ENCODE data around the gene RAP1GDS1. TPM values are rescaled to one million over a fixed set of nuclear protein-coding genes. Genes with fewer than 3 reads are reported as not detected.
"Not testable (repeated sequence)": the region's sequence is repeated elsewhere in the genome, so short reads cannot be mapped to it uniquely, and the experiment has no call there.

Gene RAP1GDS1
- total RNA-seq, 2 donors from 2014 or later: 16.7 to 34.6 TPM

DNA sequence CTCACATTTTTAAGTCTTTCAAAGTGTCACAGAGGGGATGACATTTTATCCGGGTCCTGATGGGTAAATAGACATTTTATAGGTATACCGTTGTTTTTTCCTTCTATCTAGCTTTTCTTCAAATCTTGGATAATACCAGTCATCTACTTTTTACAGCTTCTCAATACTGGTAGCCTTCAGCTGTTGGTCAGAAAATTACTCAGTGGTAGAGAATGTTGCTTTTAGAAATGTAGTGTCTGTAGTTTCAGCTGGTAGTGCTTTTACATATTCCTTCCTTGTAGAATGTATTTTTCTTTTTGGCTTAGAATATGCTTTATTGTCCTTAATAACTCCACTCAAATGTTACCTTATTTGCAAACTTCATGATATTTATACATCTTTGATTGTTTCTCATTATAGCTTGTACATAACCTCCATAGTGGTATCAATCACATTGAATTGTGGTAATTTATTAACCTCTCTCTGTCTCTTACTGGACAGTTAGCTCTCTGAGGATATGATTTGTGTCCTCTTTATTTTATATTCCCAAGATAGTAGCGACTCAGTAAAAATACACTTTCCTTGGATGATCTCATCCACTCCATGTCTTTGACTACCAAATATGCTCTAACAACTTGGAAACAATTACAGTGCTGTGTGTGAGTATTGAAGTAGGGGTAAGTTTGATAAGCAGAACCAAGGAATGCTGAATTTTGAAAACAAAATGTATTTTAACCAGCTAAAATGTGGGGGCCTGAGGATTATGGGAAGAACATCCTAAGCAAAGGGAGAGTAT lies 53.8 kb downstream of the RAP1GDS1 start:
- no peak overlapping the region for H3K4me3 ChIP-seq
- H3K4me1 ChIP-seq (ENCODE audit: control insufficient read depth in 1 of 2, low read depth in 2 of 2): no peaks in the 10 kb centered on the region
- DNase-seq (ENCODE audit: low spot score) (no peak), ATAC-seq (ENCODE audit: insufficient number of reproducible peaks, low FRiP score, low read depth) (no peak)
- no peaks in the 10 kb centered on the region for H3K36me3 ChIP-seq
- no peak overlapping the region for H3K27ac ChIP-seq
- TF ChIP-seq, protein P1, sequence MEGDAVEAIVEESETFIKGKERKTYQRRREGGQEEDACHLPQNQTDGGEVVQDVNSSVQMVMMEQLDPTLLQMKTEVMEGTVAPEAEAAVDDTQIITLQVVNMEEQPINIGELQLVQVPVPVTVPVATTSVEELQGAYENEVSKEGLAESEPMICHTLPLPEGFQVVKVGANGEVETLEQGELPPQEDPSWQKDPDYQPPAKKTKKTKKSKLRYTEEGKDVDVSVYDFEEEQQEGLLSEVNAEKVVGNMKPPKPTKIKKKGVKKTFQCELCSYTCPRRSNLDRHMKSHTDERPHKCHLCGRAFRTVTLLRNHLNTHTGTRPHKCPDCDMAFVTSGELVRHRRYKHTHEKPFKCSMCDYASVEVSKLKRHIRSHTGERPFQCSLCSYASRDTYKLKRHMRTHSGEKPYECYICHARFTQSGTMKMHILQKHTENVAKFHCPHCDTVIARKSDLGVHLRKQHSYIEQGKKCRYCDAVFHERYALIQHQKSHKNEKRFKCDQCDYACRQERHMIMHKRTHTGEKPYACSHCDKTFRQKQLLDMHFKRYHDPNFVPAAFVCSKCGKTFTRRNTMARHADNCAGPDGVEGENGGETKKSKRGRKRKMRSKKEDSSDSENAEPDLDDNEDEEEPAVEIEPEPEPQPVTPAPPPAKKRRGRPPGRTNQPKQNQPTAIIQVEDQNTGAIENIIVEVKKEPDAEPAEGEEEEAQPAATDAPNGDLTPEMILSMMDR (IDR thresholded peaks at IDR 0.05): no peak
- H3K27me3 ChIP-seq (replicated peaks; ENCODE audit: insufficient read depth): no peaks in the 10 kb centered on the region
- no peaks in the 10 kb centered on the region for H3K9me3 ChIP-seq

DNA sequence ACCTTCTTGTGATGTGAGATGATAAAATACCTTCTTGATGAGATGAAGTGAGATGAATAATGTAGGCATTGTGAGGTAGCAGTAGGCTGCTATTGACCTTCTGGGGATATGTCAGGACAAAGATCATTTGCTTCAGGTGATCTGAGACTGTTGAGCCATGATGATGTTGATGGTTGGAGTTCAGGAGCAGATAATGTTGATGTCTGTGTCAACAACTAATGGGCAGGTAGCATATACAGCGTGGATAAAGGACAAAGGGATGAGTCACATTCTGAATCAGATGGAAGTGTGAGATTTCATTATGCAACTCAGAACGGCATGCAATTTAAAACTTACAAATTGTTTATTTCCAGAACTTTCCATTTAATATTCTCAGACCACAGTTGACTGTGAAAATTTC lies 57.3 kb downstream of the RAP1GDS1 start:
- no peak overlapping the region for H3K27ac ChIP-seq
- ATAC-seq (ENCODE audit: insufficient number of reproducible peaks, low FRiP score, low read depth): no peak
- H3K27me3 ChIP-seq (replicated peaks; ENCODE audit: insufficient read depth): no peaks in the 10 kb centered on the region
- no peaks in the 10 kb centered on the region for H3K36me3 ChIP-seq
- TF ChIP-seq, protein P1 (IDR thresholded peaks at IDR 0.05): no peak
- no peaks in the 10 kb centered on the region for H3K4me1 ChIP-seq (ENCODE audit: control insufficient read depth in 1 of 2, low read depth in 2 of 2)
- H3K9me3 ChIP-seq: no peaks in the 10 kb centered on the region
- no peak for DNase-seq (ENCODE audit: low spot score)
- no peak overlapping the region for H3K4me3 ChIP-seq

DNA sequence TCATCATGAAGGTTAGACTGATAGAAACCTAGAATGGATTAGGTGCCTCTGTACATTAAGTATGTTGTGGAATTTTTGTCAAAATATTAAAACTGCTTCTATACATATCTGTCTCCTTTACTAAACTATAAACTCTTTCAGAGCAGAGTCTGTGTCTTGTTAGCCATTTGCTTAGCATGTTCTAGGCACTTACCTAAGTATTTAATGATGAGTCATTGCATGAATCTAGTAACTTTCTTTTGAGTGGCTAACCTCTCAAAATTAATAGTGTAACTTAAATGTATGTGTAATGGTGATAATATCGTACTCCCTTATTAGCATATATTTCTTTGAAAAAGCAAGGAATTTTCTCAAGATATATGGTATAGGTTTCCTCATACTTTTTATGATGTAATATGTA lies 57.8 kb downstream of the RAP1GDS1 start:
- Histone ChIP-seq H3K4me3 (no peak overlapping the region), H3K27ac (no peak overlapping the region)

DNA sequence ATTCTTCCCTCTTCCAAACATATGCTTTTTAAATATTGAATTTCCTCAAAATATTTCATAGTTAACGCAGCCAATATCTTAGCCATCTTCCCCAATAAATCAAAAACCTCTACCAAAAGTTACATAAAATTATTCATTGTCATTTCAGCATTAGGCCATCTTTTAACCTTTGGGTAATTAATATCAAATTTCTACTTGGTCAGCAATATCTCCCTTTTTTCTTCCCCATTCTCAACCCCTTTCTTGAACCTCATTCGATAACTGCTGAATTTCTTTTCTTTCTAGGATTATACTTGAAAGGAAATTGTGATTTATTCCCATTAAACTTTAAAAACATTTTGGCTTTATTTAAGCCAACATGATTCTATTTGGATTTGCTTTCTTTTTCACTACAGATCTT lies 65.0 kb downstream of the RAP1GDS1 start:
- ATAC-seq (ENCODE audit: insufficient number of reproducible peaks, low FRiP score, low read depth) (no peak), DNase-seq (ENCODE audit: low spot score) (no peak)
- H3K36me3 ChIP-seq: no peaks in the 10 kb centered on the region
- H3K27me3 ChIP-seq (replicated peaks; ENCODE audit: insufficient read depth): no peaks in the 10 kb centered on the region
- H3K9me3 ChIP-seq: no peaks in the 10 kb centered on the region
- peaks cover 0 to 6% of the 10 kb centered on the region in 2 donors for H3K4me1 ChIP-seq (ENCODE audit: control insufficient read depth in 1 of 2, low read depth in 2 of 2)
- H3K4me3 ChIP-seq: no peak overlapping the region
- no peak overlapping the region for H3K27ac ChIP-seq
- TF ChIP-seq, protein P1 (IDR thresholded peaks at IDR 0.05): no peak

More for the DNA sequence above, 57.8 kb downstream of the RAP1GDS1 start:
- Histone ChIP-seq H3K27me3 (replicated peaks; ENCODE audit: insufficient read depth) (no peaks in the 10 kb centered on the region), H3K9me3 (no peaks in the 10 kb centered on the region), H3K4me1 (ENCODE audit: control insufficient read depth in 1 of 2, low read depth in 2 of 2) (no peaks in the 10 kb centered on the region), H3K36me3 (no peaks in the 10 kb centered on the region)
- DNase-seq (ENCODE audit: low spot score) (no peak), ATAC-seq (ENCODE audit: insufficient number of reproducible peaks, low FRiP score, low read depth) (no peak)
- TF ChIP-seq, protein P1 (IDR thresholded peaks at IDR 0.05): no peak

DNA sequence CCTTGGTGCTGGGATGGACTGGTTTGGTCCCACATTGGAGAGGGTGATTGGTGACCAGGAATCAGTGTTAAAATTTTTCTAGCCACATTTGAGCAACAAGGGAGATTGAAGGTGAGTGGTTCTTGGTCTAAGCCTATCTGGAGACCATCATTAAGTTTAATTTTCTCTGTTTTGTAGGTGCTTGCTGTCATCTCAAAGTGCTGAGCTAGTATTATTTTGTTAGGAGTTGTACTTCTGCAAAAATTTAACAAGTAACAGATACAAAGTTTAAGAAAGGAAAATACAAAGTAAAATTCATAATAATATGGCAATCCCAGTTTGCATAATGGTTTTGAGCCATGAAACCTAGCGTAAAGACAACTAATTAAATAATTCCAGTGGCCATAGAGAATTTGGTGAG lies 66.5 kb downstream of the RAP1GDS1 start:
- H3K4me3 ChIP-seq: no peak overlapping the region
- no peak overlapping the region for H3K27ac ChIP-seq
- no peak for ATAC-seq (ENCODE audit: insufficient number of reproducible peaks, low FRiP score, low read depth)
- H3K9me3 ChIP-seq: peaks cover 4% of the 10 kb centered on the region
- H3K4me1 ChIP-seq (ENCODE audit: control insufficient read depth in 1 of 2, low read depth in 2 of 2): peaks cover 0 to 6% of the 10 kb centered on the region in 2 donors
- H3K27me3 ChIP-seq (replicated peaks; ENCODE audit: insufficient read depth): no peaks in the 10 kb centered on the region
- no peaks in the 10 kb centered on the region for H3K36me3 ChIP-seq
- TF ChIP-seq, protein P1 (IDR thresholded peaks at IDR 0.05): no peak
- no peak for DNase-seq (ENCODE audit: low spot score)

DNA sequence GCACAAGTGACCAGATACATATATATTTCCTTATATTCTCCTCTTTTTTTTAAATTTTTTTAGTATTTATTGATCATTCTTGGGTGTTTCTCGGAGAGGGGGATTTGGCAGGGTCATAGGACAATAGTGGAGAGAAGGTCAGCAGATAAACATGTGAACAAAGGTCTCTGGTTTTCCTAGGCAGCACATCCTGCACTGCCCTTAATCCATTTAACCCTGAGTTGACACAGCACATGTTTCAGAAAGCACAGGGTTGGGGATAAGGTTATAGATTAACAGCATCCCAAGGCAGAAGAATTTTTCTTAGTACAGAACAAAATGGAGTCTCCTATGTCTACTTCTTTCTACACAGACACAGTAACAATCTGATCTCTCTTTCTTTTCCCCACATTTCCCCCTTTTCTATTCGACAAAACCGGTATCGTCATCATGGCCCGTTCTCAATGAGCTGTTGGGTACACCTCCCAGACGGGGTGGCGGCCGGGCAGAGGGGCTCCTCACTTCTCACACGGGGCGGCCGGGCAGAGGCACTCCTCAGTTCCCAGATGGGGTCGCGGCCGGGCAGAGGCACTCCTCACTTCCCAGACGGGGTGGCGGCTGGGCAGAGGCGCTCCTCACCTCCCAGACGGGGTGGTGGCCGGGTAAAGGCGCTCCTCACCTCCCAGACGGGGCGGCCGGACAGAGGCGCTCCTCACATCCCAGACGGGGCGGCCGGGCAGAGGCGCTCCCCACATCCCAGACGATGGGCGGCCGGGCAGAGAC lies 68.9 kb downstream of the RAP1GDS1 start:
- H3K4me3 ChIP-seq; H3K36me3 ChIP-seq; DNase-seq (ENCODE audit: low spot score); H3K4me1 ChIP-seq (ENCODE audit: control insufficient read depth in 1 of 2, low read depth in 2 of 2); H3K27ac ChIP-seq; ATAC-seq (ENCODE audit: insufficient number of reproducible peaks, low FRiP score, low read depth); H3K27me3 ChIP-seq (replicated peaks; ENCODE audit: insufficient read depth): not testable (repeated sequence)
- peaks cover 14% of the 10 kb centered on the region for H3K9me3 ChIP-seq

Measured in thoracic aorta (tissue), 2 donors.